Effector memory CD8-positive, alpha-beta T cell (primary cell): Measurements from ENCODE around the gene TRIM28.

Source experiments
- ATAC-seq: fragments of 150-1000 bp; cut with Tn5 transposase; replicated peaks from 2 replicates; pipeline ENCODE4 v1.10.0; 2021; ENCODE audit warnings: mild to moderate bottlenecking, moderate library complexity
- DNase-seq, 3 experiments: peaks; one replicate each; pipeline ENCODE4 v3.0.0; 2021
- H3K27ac Mint-ChIP-seq, 2 donors: one replicate each; pipeline ENCODE4 v1.8.0; 2022; ENCODE audit warnings: mild to moderate bottlenecking in 2 of 2, mixed read lengths in 2 of 2, moderate library complexity in 2 of 2
- H3K27me3 Mint-ChIP-seq, 2 donors: one replicate each; pipeline ENCODE4 v1.8.0; 2022; ENCODE audit warnings: mixed read lengths in 2 of 2
- H3K36me3 Mint-ChIP-seq: one replicate; pipeline ENCODE4 v1.8.0; 2022; ENCODE audit warnings: mild to moderate bottlenecking, moderate library complexity, mixed read lengths; ENCODE audit not compliant: insufficient read depth
- H3K4me1 Mint-ChIP-seq, 2 donors: one replicate each; pipeline ENCODE4 v1.8.0; 2022; ENCODE audit warnings: low read depth in 2 of 2, mixed read lengths in 2 of 2
- H3K4me3 Mint-ChIP-seq, 2 donors: one replicate each; pipeline ENCODE4 v1.8.0; 2022; ENCODE audit warnings: mild to moderate bottlenecking in 2 of 2, mixed read lengths in 2 of 2, moderate library complexity in 2 of 2
- H3K9me3 Mint-ChIP-seq, 2 donors: one replicate each; pipeline ENCODE4 v1.8.0; 2022; ENCODE audit warnings: mixed read lengths in 2 of 2

TRIM28 gene

GRCh38 chr19:58513694-58514563 lies 29.9 kb upstream of the TRIM28 start:
- Mint-ChIP-seq H3K36me3 (peaks cover 13% of the 10 kb centered on the region), H3K27me3 (no peaks in the 10 kb centered on the region), H3K4me3 (peak overlapping the region; percentile 74 to 79), H3K4me1 (peaks cover 25 to 28% of the 10 kb centered on the region in 2 donors), H3K9me3 (no peaks in the 10 kb centered on the region), H3K27ac (peak overlapping the region; percentile 66 to 91)
- DNase-seq (peak; percentile 91 to 94 (median 94)), ATAC-seq (peak; percentile 94)

GRCh38 chr19:58514564-58515022 lies 29.3 kb upstream of the TRIM28 start:
- no peaks in the 10 kb centered on the region for H3K27me3 Mint-ChIP-seq
- ATAC-seq = no peak
- H3K9me3 Mint-ChIP-seq = no peaks in the 10 kb centered on the region
- H3K27ac Mint-ChIP-seq = peak overlapping the region; percentile 66 to 91
- peaks cover 32 to 35% of the 10 kb centered on the region in 2 donors for H3K4me1 Mint-ChIP-seq
- peak overlapping the region; percentile 74 to 79 for H3K4me3 Mint-ChIP-seq
- peaks cover 18% of the 10 kb centered on the region for H3K36me3 Mint-ChIP-seq
- DNase-seq = no peak

GRCh38 chr19:58515259-58515658 lies 28.6 kb upstream of the TRIM28 start:
- Mint-ChIP-seq H3K27me3 (no peaks in the 10 kb centered on the region), H3K9me3 (no peaks in the 10 kb centered on the region), H3K36me3 (peaks cover 25% of the 10 kb centered on the region), H3K27ac (peak overlapping the region in 1 of 2 donors; percentile 84), H3K4me3 (peak overlapping the region; percentile 37 to 64), H3K4me1 (peaks cover 39 to 41% of the 10 kb centered on the region in 2 donors)
- DNase-seq = no peak
- no peak for ATAC-seq

- Mint-ChIP-seq H3K4me1 (peaks cover 40 to 43% of the 10 kb centered on the region in 2 donors), H3K27ac (peak overlapping the region in 1 of 2 donors; percentile 84), H3K36me3 (peaks cover 33% of the 10 kb centered on the region), H3K4me3 (peak overlapping the region in 1 of 2 donors; percentile 64), H3K27me3 (no peaks in the 10 kb centered on the region), H3K9me3 (no peaks in the 10 kb centered on the region)
- no peak for ATAC-seq
- no peak for DNase-seq
These were observed 27.5 kb upstream of the TRIM28 start for GRCh38 chr19:58516246-58516836.

- ATAC-seq = no peak
- Mint-ChIP-seq H3K36me3 (peaks cover 32% of the 10 kb centered on the region), H3K27ac (no peak overlapping the region), H3K27me3 (no peaks in the 10 kb centered on the region), H3K9me3 (no peaks in the 10 kb centered on the region), H3K4me3 (no peak overlapping the region), H3K4me1 (peaks cover 40 to 43% of the 10 kb centered on the region in 2 donors)
- no peak for DNase-seq
These were observed 26.7 kb upstream of the TRIM28 start for GRCh38 chr19:58516964-58517833.

GRCh38 chr19:58518256-58519086 lies 25.4 kb upstream of the TRIM28 start:
- Mint-ChIP-seq H3K4me1 (peaks cover 42 to 43% of the 10 kb centered on the region in 2 donors), H3K36me3 (peaks cover 32% of the 10 kb centered on the region), H3K27me3 (no peaks in the 10 kb centered on the region), H3K27ac (peak overlapping the region; percentile 99), H3K9me3 (no peaks in the 10 kb centered on the region), H3K4me3 (peak overlapping the region; percentile 97 to 99)
- DNase-seq = no peak
- no peak for ATAC-seq

GRCh38 chr19:58519087-58519354 lies 24.8 kb upstream of the TRIM28 start:
- DNase-seq (peak; percentile 25 to 37 (median 29)), ATAC-seq (peak; percentile 17)
- Mint-ChIP-seq H3K4me3 (peak overlapping the region; percentile 97 to 99), H3K27me3 (no peaks in the 10 kb centered on the region), H3K4me1 (peaks cover 39 to 40% of the 10 kb centered on the region in 2 donors), H3K36me3 (peaks cover 32% of the 10 kb centered on the region), H3K9me3 (no peaks in the 10 kb centered on the region), H3K27ac (peak overlapping the region; percentile 99)

GRCh38 chr19:58519355-58520256 lies 24.3 kb upstream of the TRIM28 start, which contains the start of gene ZBTB45:
Gene ZBTB45, minus strand, starts transcription at chr19:58519810. Its CDS starts 2,137 bp downstream, at chr19:58517673.
- H3K4me3 Mint-ChIP-seq = peak within 1 kb of the TSS; percentile 97 to 99
- no peaks in the 10 kb centered on the region for H3K9me3 Mint-ChIP-seq
- peaks cover 32% of the 10 kb centered on the region for H3K36me3 Mint-ChIP-seq
- peaks cover 36 to 38% of the 10 kb centered on the region in 2 donors for H3K4me1 Mint-ChIP-seq
- no peaks in the 10 kb centered on the region for H3K27me3 Mint-ChIP-seq
- H3K27ac Mint-ChIP-seq = peak within 1 kb of the TSS; percentile 99
- peak; percentile 84 to 91 (median 90) for DNase-seq
- ATAC-seq = peak; percentile 79

- ATAC-seq (no peak), DNase-seq (no peak)
- Mint-ChIP-seq H3K9me3 (no peaks in the 10 kb centered on the region), H3K27me3 (no peaks in the 10 kb centered on the region), H3K27ac (peak overlapping the region; percentile 99), H3K36me3 (peaks cover 29% of the 10 kb centered on the region), H3K4me1 (peaks cover 36 to 37% of the 10 kb centered on the region in 2 donors), H3K4me3 (peak overlapping the region; percentile 97 to 99)
These were observed 23.6 kb upstream of the TRIM28 start for GRCh38 chr19:58520257-58520599.

- Mint-ChIP-seq H3K9me3 (no peaks in the 10 kb centered on the region), H3K36me3 (peaks cover 26% of the 10 kb centered on the region), H3K4me1 (peaks cover 25 to 28% of the 10 kb centered on the region in 2 donors), H3K27me3 (no peaks in the 10 kb centered on the region), H3K4me3 (no peak overlapping the region), H3K27ac (peak overlapping the region in 1 of 2 donors; percentile 38)
- ATAC-seq = no peak
- no peak for DNase-seq
These were observed 22.2 kb upstream of the TRIM28 start for GRCh38 chr19:58521651-58522050.

- Mint-ChIP-seq H3K4me1 (peaks cover 25 to 28% of the 10 kb centered on the region in 2 donors), H3K9me3 (no peaks in the 10 kb centered on the region), H3K27me3 (no peaks in the 10 kb centered on the region), H3K36me3 (peaks cover 26% of the 10 kb centered on the region), H3K4me3 (no peak overlapping the region), H3K27ac (peak overlapping the region in 1 of 2 donors; percentile 46)
- ATAC-seq = no peak
- DNase-seq = no peak
These were observed 21.2 kb upstream of the TRIM28 start for GRCh38 chr19:58522709-58523108.

GRCh38 chr19:58529405-58529804 lies 14.5 kb upstream of the TRIM28 start:
- H3K36me3 Mint-ChIP-seq = no peaks in the 10 kb centered on the region

More at GRCh38 chr19:58529405-58529804, 14.5 kb upstream of the TRIM28 start:
- Mint-ChIP-seq H3K9me3 (no peaks in the 10 kb centered on the region), H3K4me3 (no peak overlapping the region), H3K4me1 (no peaks in the 10 kb centered on the region), H3K27ac (no peak overlapping the region), H3K27me3 (peaks cover 16% of the 10 kb centered on the region in 2 donors)
- DNase-seq (no peak), ATAC-seq (no peak)
